HepG2 (cell line): Measurements from ENCODE around the gene TLE5. TPM values are rescaled to one million over a fixed set of nuclear protein-coding genes. Genes with fewer than 3 reads are reported as not detected.

Source experiments
- ATAC-seq: fragments of 200-7000 bp; cut with Tn5 transposase; 3 replicates; pipeline ENCODE4 v1.9.1; 2020; ENCODE audit warnings: mild to moderate bottlenecking, moderate library complexity
- BruUV-seq: library from RNA; stranded (reverse); fragments of 400-500 nt; replicated peaks from 2 replicates; lab custom pipeline; 2021; lab: Mats Ljungman, UMichigan
- CTCF ChIA-PET: fragments of 300-600 bp; formaldehyde crosslinking; extraction: SDS; loops from one replicate; lab custom pipeline; 2021; ENCODE audit warnings: low total read pairs, inconsistent platforms, low intra/inter-chr PET ratio; lab: Yijun Ruan, JAX
- POLR2A ChIA-PET: fragments of 350-600 bp; sonication (Branson Sonifier 250); formaldehyde crosslinking; loops from one replicate; lab custom pipeline; 2020; ENCODE audit warnings: antibody characterized with exemption, inconsistent platforms; lab: Yijun Ruan, JAX
- DNase-seq: peaks from one replicate; pipeline ENCODE4 v3.0.0-alpha.2; 2015; ENCODE audit warnings: low spot score
- FAIRE-seq: peaks from 3 replicates; lab custom pipeline; 2011; peaks lifted over from hg19 to GRCh38; lab: Jason Lieb, UNC
- H2AFZ ChIP-seq: one replicate; pipeline ENCODE4 v1.6.1; 2011; ENCODE audit warnings: low read length, inconsistent platforms
- H3K27ac ChIP-seq: fragments of 300-600 bp; 3 replicates; pipeline ENCODE4 v1.8.0; 2011; ENCODE audit warnings: mixed run types, mild to moderate bottlenecking, mixed read lengths, low read length, inconsistent platforms; ENCODE audit not compliant: insufficient read depth; ENCODE audit errors: extremely low read length
- H3K27me3 ChIP-seq, 2 experiments: fragments of 200-600 bp in 1 of 2; 2 replicates in 1 of 2; 3 replicates in 1 of 2; pipeline versions ENCODE4 v1.6.0 to v1.8.0; 2011; ENCODE audit warnings: low read length in 2 of 2, mild to moderate bottlenecking in 2 of 2, moderate library complexity in 2 of 2, inconsistent platforms in 1 of 2; ENCODE audit not compliant: insufficient read depth in 2 of 2, control insufficient read depth in 1 of 2
- H3K36me3 ChIP-seq, 2 experiments: fragments of 200-600 bp in 1 of 2; replicated peaks in 1 of 2; 2 replicates in 1 of 2; 3 replicates in 1 of 2; pipeline versions ENCODE4 v1.5.1 to v1.8.0; 2011; ENCODE audit warnings: low read length in 2 of 2, inconsistent platforms in 1 of 2; ENCODE audit not compliant: insufficient read depth in 2 of 2, control insufficient read depth in 1 of 2
- H3K4me1 ChIP-seq: 2 replicates; pipeline ENCODE4 v1.5.1; 2012; ENCODE audit warnings: low read length, inconsistent platforms; ENCODE audit not compliant: insufficient read depth
- H3K4me2 ChIP-seq: 2 replicates; pipeline ENCODE4 v1.6.0; 2011; ENCODE audit warnings: low read depth, low read length, inconsistent platforms
- H3K4me3 ChIP-seq, 3 experiments: fragments of 200-600 bp in 1 of 3; sonication (generic), shearing (Covaris generic) in 1 of 3; replicated peaks in 1 of 3; 2 replicates each; pipeline ENCODE4 v1.5.1; 2011 to 2016; ENCODE audit warnings: low read length in 3 of 3, inconsistent platforms in 2 of 3, low read depth in 2 of 3, mild to moderate bottlenecking in 2 of 3, control low read depth in 1 of 3, mixed read lengths in 1 of 3; ENCODE audit not compliant: insufficient read depth in 1 of 3
- H3K79me2 ChIP-seq: one replicate; pipeline ENCODE4 v1.6.1; 2011; ENCODE audit warnings: low read length, inconsistent platforms; ENCODE audit not compliant: insufficient read depth
- H3K9ac ChIP-seq: 2 replicates; pipeline ENCODE4 v1.6.0; 2011; ENCODE audit warnings: mild to moderate bottlenecking, low read depth, low read length, inconsistent platforms; ENCODE audit not compliant: insufficient read depth
- H3K9me3 ChIP-seq: 2 replicates; pipeline ENCODE4 v1.5.1; 2012; ENCODE audit warnings: mild to moderate bottlenecking, low read length
- H4K20me1 ChIP-seq: 2 replicates; pipeline ENCODE4 v1.6.0; 2011; ENCODE audit warnings: inconsistent platforms, mild to moderate bottlenecking, low read length, moderate library complexity; ENCODE audit not compliant: insufficient read depth
- EED ChIP-seq: sonication (generic); formaldehyde crosslinking; IDR thresholded peaks from 2 replicates; pipeline ENCODE4 v1.5.0; 2020; ENCODE audit warnings: mild to moderate bottlenecking, missing genetic modification reagents
- FOXO4 ChIP-seq: sonication (generic); formaldehyde crosslinking; conservative IDR thresholded peaks from 2 replicates; pipeline ENCODE4 v1.8.1; 2023; ENCODE audit warnings: missing genetic modification reagents
- HNRNPLL ChIP-seq: fragments of 200-400 bp; formaldehyde crosslinking; IDR thresholded peaks from 2 replicates; pipeline ENCODE4 v1.6.1; 2017; ENCODE audit warnings: mild to moderate bottlenecking, low read depth, low read length; ENCODE audit not compliant: poor library complexity, severe bottlenecking
- MAZ ChIP-seq, 2 experiments: sonication (generic) in 1 of 2; formaldehyde crosslinking in 1 of 2; IDR thresholded peaks; 2 replicates each; pipeline versions ENCODE4 v1.5.0 to v1.6.1; 2012 to 2020; ENCODE audit warnings: low read depth in 2 of 2, mild to moderate bottlenecking in 2 of 2, borderline replicate concordance in 1 of 2, improper control_type of control experiment in 1 of 2, low read length in 1 of 2, missing genetic modification reagents in 1 of 2, moderate library complexity in 1 of 2
- POGK ChIP-seq: sonication (generic); formaldehyde crosslinking; conservative IDR thresholded peaks from 2 replicates; pipeline ENCODE4 v1.8.0; 2022; ENCODE audit warnings: mild to moderate bottlenecking, moderate library complexity, missing genetic modification reagents
- PRPF4 ChIP-seq: fragments of 200-400 bp; formaldehyde crosslinking; IDR thresholded peaks from 2 replicates; pipeline ENCODE4 v1.6.1; 2016; ENCODE audit warnings: low read length, low read depth; ENCODE audit not compliant: poor library complexity, severe bottlenecking
- TEAD2 ChIP-seq: sonication (generic); formaldehyde crosslinking; IDR thresholded peaks from 2 replicates; pipeline ENCODE4 v1.9.0; 2021; ENCODE audit warnings: missing genetic modification reagents
- TMF1 ChIP-seq: sonication (generic); formaldehyde crosslinking; IDR thresholded peaks from 2 replicates; pipeline ENCODE4 v1.8.1; 2022; ENCODE audit warnings: low read depth, missing genetic modification reagents
- ZFY ChIP-seq: sonication (generic); formaldehyde crosslinking; IDR thresholded peaks from 2 replicates; pipeline ENCODE4 v1.4.0; 2020; ENCODE audit warnings: missing genetic modification reagents
- ZNF280B ChIP-seq: sonication (generic); formaldehyde crosslinking; IDR thresholded peaks from 2 replicates; pipeline ENCODE4 v1.5.0; 2020; ENCODE audit warnings: missing genetic modification reagents, mild to moderate bottlenecking, borderline replicate concordance
- ZNF292 ChIP-seq: sonication (generic); formaldehyde crosslinking; IDR thresholded peaks from 2 replicates; pipeline ENCODE4 v1.8.1; 2022; ENCODE audit warnings: mild to moderate bottlenecking, low read depth, missing genetic modification reagents, borderline replicate concordance
- ZNF687 ChIP-seq: sonication (generic); formaldehyde crosslinking; IDR thresholded peaks from 2 replicates; pipeline ENCODE4 v1.5.1; 2020; ENCODE audit warnings: mild to moderate bottlenecking, missing genetic modification reagents, moderate library complexity
- ZNF768 ChIP-seq: sonication (generic); formaldehyde crosslinking; IDR thresholded peaks from 2 replicates; pipeline ENCODE4 v1.4.0; 2020; ENCODE audit warnings: missing genetic modification reagents
- ZNF788 ChIP-seq: sonication (generic); formaldehyde crosslinking; IDR thresholded peaks from 2 replicates; pipeline ENCODE4 v1.5.0; 2020; ENCODE audit warnings: mild to moderate bottlenecking, missing genetic modification reagents, borderline replicate concordance
- WGBS: methylation state at CpG from one replicate; pipeline ENCODE4 v1.1.6; 2017; ENCODE audit warnings: low lambda C conversion rate; 5-methylcytosine and 5-hydroxymethylcytosine counted together
- in situ Hi-C: cut with HindIII; loops from 2 replicates; pipeline ENCODE4 v1.10.0; 2017; ENCODE audit warnings: low pct_unique_long_range_greater_than_20kb; ENCODE audit not compliant: extremely low pct_ligation_motif_present
- intact Hi-C: fragments of 100-400 bp; cut with micrococcal nuclease; formaldehyde crosslinking; loops from one replicate; pipeline ENCODE4 v1.10.0; 2022; ENCODE audit not compliant: unreplicated experiment
- polyA plus RNA-seq, 8 experiments: library from polyadenylated mRNA; depleted of rRNA in 3 of 8; stranded (reverse) in 7 of 8; unstranded in 1 of 8; fragments of >200 nt; fragmentation: Illumina TruSeq in 4 of 8; extraction: Trizol in 4 of 8; gene quantifications; 2 replicates each; pipeline versions ENCODE4 v1.2.1 to v1.2.3, GENCODE V29; 2011 to 2016; ENCODE audit warnings: low read depth in 4 of 8, missing spikeins in 1 of 8, mixed read lengths in 1 of 8; ENCODE audit not compliant: insufficient read depth in 1 of 8
- total RNA-seq, 5 experiments: library from RNA; depleted of rRNA; stranded (reverse); fragments of >200 nt; fragmentation: Illumina TruSeq; extraction: Trizol; gene quantifications; 2 replicates each; pipeline ENCODE4 v1.2.3, GENCODE V29; 2016; ENCODE audit warnings: low read depth in 1 of 5

The TLE5 gene
- total and polyA plus RNA-seq, 2 of the 13 experiments (the other 11 are each of a cell fraction or from before 2014, with no cell fraction given) = 62.8 to 189 TPM

- FAIRE-seq (no peak), ATAC-seq (no peak), DNase-seq (no peak)
- H3K36me3 ChIP-seq = no peaks in the 10 kb centered on the region
- no peaks in the 10 kb centered on the region for H3K9me3 ChIP-seq
- peaks cover 25% of the 10 kb centered on the region for H4K20me1 ChIP-seq
- H3K4me2 ChIP-seq = peak overlapping the region; percentile 97
- POLR2A ChIA-PET = interaction anchor here (1.0 to 2.2 kb wide), 9 partner anchors 8 to 147 kb away, joined by 3 to 19 read pairs (median 6); partner anchors contain the start of gene NCLN
- intact Hi-C loops = no loop called here
- no CpG with 5 or more reads among the region's 24 CpGs for WGBS
- H3K4me3 ChIP-seq = peak overlapping the region; percentile 64 to 97 (median 94)
- H3K79me2 ChIP-seq = peaks cover 71% of the 10 kb centered on the region
- H3K27ac ChIP-seq = peak overlapping the region; percentile 93
- in situ Hi-C loops = no loop called here
- no TSS peak for BruUV-seq
- H2AFZ ChIP-seq = no peak overlapping the region
- H3K9ac ChIP-seq = peak overlapping the region; percentile 94
- CTCF ChIA-PET = no interaction called here
- no peaks in the 10 kb centered on the region for H3K27me3 ChIP-seq
- H3K4me1 ChIP-seq = peaks cover 34% of the 10 kb centered on the region
- TF ChIP-seq ZNF280B (CRISPR knock-in tag) (peak; percentile 52; the same call in 1 of the 2 replicates), TMF1 (CRISPR knock-in tag) (no peak), ZNF292 (no peak), FOXO4 (0 out of 2 replicates have a peak, but pooled peaks have one; percentile 77), ZFY (CRISPR knock-in tag) (no peak), HNRNPLL (peak; percentile 21), ZNF768 (0 out of 2 replicates have a peak, but pooled peaks have one; percentile 3), MAZ (IDR thresholded peaks at IDR 0.05; ENCODE audit: borderline replicate concordance, low read depth, low read length) (no peak), MAZ (CRISPR knock-in tag; IDR thresholded peaks at IDR 0.05; ENCODE audit: low read depth) (0 out of 2 replicates have a peak, but pooled peaks have one; percentile 45), POGK (0 out of 2 replicates have a peak, but pooled peaks have one; percentile 41), ZNF788 (0 out of 2 replicates have a peak, but pooled peaks have one; percentile 20), PRPF4 (no peak), EED (CRISPR knock-in tag) (0 out of 2 replicates have a peak, but pooled peaks have one; percentile 63), ZNF687 (CRISPR knock-in tag) (peak; percentile 49; the same call in 1 of the 2 replicates), TEAD2 (no peak)
Observed at GRCh38 chr19:3097442-3097871, 35.2 kb upstream of the TLE5 start.
